ENCODE data around the gene ADAMTS17.

DNA sequence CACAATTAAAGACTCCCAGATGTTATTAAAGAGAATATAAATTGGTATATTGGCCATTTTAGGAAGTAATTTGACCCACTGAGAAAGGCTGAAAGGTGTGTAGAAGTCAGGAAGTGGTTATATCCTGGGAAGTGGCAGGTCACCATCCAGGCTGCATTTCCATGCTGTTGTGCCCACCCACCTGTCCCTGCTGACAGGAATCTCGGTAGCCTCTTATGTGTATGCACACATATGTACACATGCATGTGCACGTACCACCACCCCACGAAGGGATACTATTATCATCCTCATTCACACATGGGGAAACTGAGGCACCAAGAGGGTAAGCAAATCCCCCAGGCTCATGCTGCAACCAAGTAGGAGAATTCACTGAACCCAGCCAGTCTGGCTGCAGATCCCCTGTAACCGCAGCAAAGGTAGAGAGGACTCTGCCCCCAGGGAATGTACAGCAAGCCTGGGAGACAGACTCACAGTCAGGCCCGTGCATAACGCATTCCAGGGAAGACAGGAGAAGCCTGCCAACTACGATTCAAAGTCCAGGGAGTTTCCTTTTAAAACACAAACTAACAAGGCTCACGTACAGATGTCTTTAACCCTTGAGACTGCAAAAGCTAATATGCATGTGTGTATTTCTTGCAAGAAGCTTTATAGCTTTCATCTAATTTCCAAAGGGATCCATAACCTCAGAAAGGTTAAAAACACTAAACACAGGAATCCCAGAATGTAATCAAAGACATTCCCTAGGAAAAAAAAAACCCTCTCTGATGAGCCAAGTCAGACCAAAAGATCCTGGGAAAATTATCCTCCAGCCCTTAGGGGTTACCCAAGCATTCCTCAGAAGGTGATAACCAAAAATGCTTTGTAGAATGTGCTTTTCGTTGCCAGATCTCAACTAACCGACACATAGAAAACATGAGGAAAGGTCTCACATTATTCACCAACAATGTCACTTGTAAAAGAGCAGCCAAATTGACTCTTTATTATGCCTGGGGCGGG lies 129.6 kb downstream of the ADAMTS17 start:
- TF ChIP-seq, protein P1, sequence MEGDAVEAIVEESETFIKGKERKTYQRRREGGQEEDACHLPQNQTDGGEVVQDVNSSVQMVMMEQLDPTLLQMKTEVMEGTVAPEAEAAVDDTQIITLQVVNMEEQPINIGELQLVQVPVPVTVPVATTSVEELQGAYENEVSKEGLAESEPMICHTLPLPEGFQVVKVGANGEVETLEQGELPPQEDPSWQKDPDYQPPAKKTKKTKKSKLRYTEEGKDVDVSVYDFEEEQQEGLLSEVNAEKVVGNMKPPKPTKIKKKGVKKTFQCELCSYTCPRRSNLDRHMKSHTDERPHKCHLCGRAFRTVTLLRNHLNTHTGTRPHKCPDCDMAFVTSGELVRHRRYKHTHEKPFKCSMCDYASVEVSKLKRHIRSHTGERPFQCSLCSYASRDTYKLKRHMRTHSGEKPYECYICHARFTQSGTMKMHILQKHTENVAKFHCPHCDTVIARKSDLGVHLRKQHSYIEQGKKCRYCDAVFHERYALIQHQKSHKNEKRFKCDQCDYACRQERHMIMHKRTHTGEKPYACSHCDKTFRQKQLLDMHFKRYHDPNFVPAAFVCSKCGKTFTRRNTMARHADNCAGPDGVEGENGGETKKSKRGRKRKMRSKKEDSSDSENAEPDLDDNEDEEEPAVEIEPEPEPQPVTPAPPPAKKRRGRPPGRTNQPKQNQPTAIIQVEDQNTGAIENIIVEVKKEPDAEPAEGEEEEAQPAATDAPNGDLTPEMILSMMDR (IDR thresholded peaks at IDR 0.05), result no peak
- peak in 1 of 3 donors; percentile 34 for TF ChIP-seq POLR2AphosphoS5 (IDR thresholded peaks at IDR 0.05)
